Measurements from ENCODE around the gene MUC3A. TPM values are rescaled to one million over a fixed set of nuclear protein-coding genes. Genes with fewer than 3 reads are reported as not detected.
A peak's percentile ranks its signal among the peaks of the same experiment; 100 is the strongest.
"Not testable (repeated sequence)": the region's sequence is repeated elsewhere in the genome, so short reads cannot be mapped to it uniquely, and the experiment has no call there.

The MUC3A gene
- total and polyA plus RNA-seq, 8 donors, result 0.53 to 8.7 (median 2.0) TPM

- Histone ChIP-seq H3K4me3 (no peak overlapping the region), H3K27ac (no peak overlapping the region), H3K4me1 (peaks cover 0 to 3% (median 0%) of the 10 kb centered on the region in 3 donors), H3K36me3 (no peaks in the 10 kb centered on the region), H3K27me3 (no peaks in the 10 kb centered on the region), H3K9me3 (no peaks in the 10 kb centered on the region)
- FAIRE-seq (no peak), DNase-seq (no peak), ATAC-seq (no peak)
- intact Hi-C loops (cut with DNase I), result no loop called here
- no peak for TF ChIP-seq CTCF (IDR thresholded peaks at IDR 0.05)
- 92 to 93% methylated on average over 5 of the region's 5 CpGs for WGBS, 2 donors
Measured at GRCh38 chr7:100908512-100908911, 40.8 kb upstream of the MUC3A start.

- intact Hi-C loops (cut with DNase I), result not testable (repeated sequence)
Measured at GRCh38 chr7:100910443-100910842, 38.9 kb upstream of the MUC3A start.

GRCh38 chr7:100911484-100911883 is 37.9 kb upstream of the MUC3A start:
- WGBS, 2 donors, result 76 to 78% methylated on average over 3 of the region's 3 CpGs
- no peak overlapping the region for H3K27ac ChIP-seq
- H3K9me3 ChIP-seq, result no peaks in the 10 kb centered on the region
- H3K36me3 ChIP-seq, result no peaks in the 10 kb centered on the region
- H3K4me3 ChIP-seq, result no peak overlapping the region
- no peak for ATAC-seq
- intact Hi-C loops (cut with DNase I), result no loop called here
- TF ChIP-seq CTCF (IDR thresholded peaks at IDR 0.05), result no peak
- peaks cover 0 to 7% (median 6%) of the 10 kb centered on the region in 3 donors for H3K4me1 ChIP-seq
- FAIRE-seq, result no peak
- no peak for DNase-seq
- no peaks in the 10 kb centered on the region for H3K27me3 ChIP-seq

More at GRCh38 chr7:100910443-100910842, 38.9 kb upstream of the MUC3A start:
- H3K27me3 ChIP-seq, ATAC-seq, FAIRE-seq, H3K4me3 ChIP-seq, H3K9me3 ChIP-seq, H3K36me3 ChIP-seq, H3K27ac ChIP-seq, H3K4me1 ChIP-seq, DNase-seq: not testable (repeated sequence)
- WGBS, 2 donors, result 80 to 83% methylated on average over 6 to 7 of the region's 7 CpGs

GRCh38 chr7:100914208-100914878 is 35.0 kb upstream of the MUC3A start:
- peak in 5 of 6 donors; percentile 63 to 79 (median 71) for DNase-seq
- H3K4me3 ChIP-seq, result no peak overlapping the region
- no peaks in the 10 kb centered on the region for H3K27me3 ChIP-seq
- H3K4me1 ChIP-seq, result peaks cover 0 to 7% (median 6%) of the 10 kb centered on the region in 3 donors
- intact Hi-C loops (cut with DNase I), result no loop called here
- ATAC-seq, result peak; percentile 79 to 92 (median 90)
- no peak for FAIRE-seq
- WGBS, 2 donors, result 58 to 62% methylated on average over 15 of the region's 15 CpGs
- H3K27ac ChIP-seq, result peak overlapping the region in 2 of 4 donors; percentile 20 to 41
- H3K9me3 ChIP-seq, result no peaks in the 10 kb centered on the region
- no peak for TF ChIP-seq CTCF (IDR thresholded peaks at IDR 0.05)
- H3K36me3 ChIP-seq, result no peaks in the 10 kb centered on the region

- H3K27ac ChIP-seq, result peak overlapping the region in 1 of 4 donors; percentile 20
- FAIRE-seq (no peak), DNase-seq (no peak), ATAC-seq (no peak)
- WGBS, 2 donors, result 83 to 88% methylated on average over 8 of the region's 8 CpGs
- H3K4me3 ChIP-seq, result no peak overlapping the region
- no peaks in the 10 kb centered on the region for H3K36me3 ChIP-seq
- no peaks in the 10 kb centered on the region for H3K9me3 ChIP-seq
- intact Hi-C loops (cut with DNase I), result no loop called here
- H3K27me3 ChIP-seq, result no peaks in the 10 kb centered on the region
- peaks cover 0 to 7% (median 6%) of the 10 kb centered on the region in 3 donors for H3K4me1 ChIP-seq
- TF ChIP-seq CTCF (IDR thresholded peaks at IDR 0.05), result no peak
Measured at GRCh38 chr7:100914879-100915447, 34.4 kb upstream of the MUC3A start.

GRCh38 chr7:100919335-100919734 is 30.0 kb upstream of the MUC3A start:
- H3K9me3 ChIP-seq; H3K4me3 ChIP-seq; FAIRE-seq; H3K27ac ChIP-seq; intact Hi-C loops (cut with DNase I); H3K27me3 ChIP-seq; H3K4me1 ChIP-seq; H3K36me3 ChIP-seq; DNase-seq; ATAC-seq: not testable (repeated sequence)
- WGBS, 2 donors, result 83 to 84% methylated on average over 5 of the region's 5 CpGs

GRCh38 chr7:100919779-100920437 is 29.4 kb upstream of the MUC3A start:
- intact Hi-C loops (cut with DNase I); H3K4me3 ChIP-seq; ATAC-seq; FAIRE-seq; H3K36me3 ChIP-seq; DNase-seq; H3K27me3 ChIP-seq; H3K27ac ChIP-seq; H3K9me3 ChIP-seq; H3K4me1 ChIP-seq: not testable (repeated sequence)
- WGBS, 2 donors, result 70 to 71% methylated on average over 9 of the region's 9 CpGs

All from pancreas (tissue), 10 donors.